NCI-H1417 (cell line): Measurements from ENCODE around the gene COL5A2.

Source experiments
- DNase-seq, 3 experiments: peaks; one replicate each; lab custom pipeline; 2025; lab: John Stamatoyannopoulos, UW

Gene COL5A2

GRCh38 chr2:189178726-189179569 lies 613 bp downstream of the COL5A2 start:
- DNase-seq, result no peak

- DNase-seq, result no peak
These were observed 1.5 kb downstream of the COL5A2 start for GRCh38 chr2:189178054-189178453.

GRCh38 chr2:189177251-189177840 lies 2.2 kb downstream of the COL5A2 start:
- no peak for DNase-seq

- DNase-seq, result no peak
These were observed 3.0 kb downstream of the COL5A2 start for GRCh38 chr2:189176516-189176915.

- no peak for DNase-seq
These were observed 3.6 kb downstream of the COL5A2 start for GRCh38 chr2:189175869-189176433.

- DNase-seq, result no peak
These were observed 7.5 kb downstream of the COL5A2 start for GRCh38 chr2:189171956-189172609.

- DNase-seq, result no peak
These were observed 10.6 kb downstream of the COL5A2 start for GRCh38 chr2:189168856-189169499.

GRCh38 chr2:189165656-189166380 lies 13.7 kb downstream of the COL5A2 start:
- no peak for DNase-seq

GRCh38 chr2:189164746-189165145 lies 14.8 kb downstream of the COL5A2 start:
- DNase-seq, result no peak

GRCh38 chr2:189163889-189164288 lies 15.7 kb downstream of the COL5A2 start:
- DNase-seq, result no peak

GRCh38 chr2:189162566-189162965 lies 17.0 kb downstream of the COL5A2 start:
- DNase-seq, result no peak

GRCh38 chr2:189161894-189162293 lies 17.7 kb downstream of the COL5A2 start:
- no peak for DNase-seq

GRCh38 chr2:189159717-189160116 lies 19.8 kb downstream of the COL5A2 start:
- no peak for DNase-seq

- no peak for DNase-seq
These were observed 20.3 kb downstream of the COL5A2 start for GRCh38 chr2:189159273-189159672.

GRCh38 chr2:189157939-189158338 lies 21.6 kb downstream of the COL5A2 start:
- DNase-seq, result no peak

- DNase-seq, result no peak
These were observed 22.1 kb downstream of the COL5A2 start for GRCh38 chr2:189157456-189157855.

GRCh38 chr2:189155795-189156194 lies 23.8 kb downstream of the COL5A2 start:
- no peak for DNase-seq

- DNase-seq, result no peak
These were observed 25.9 kb downstream of the COL5A2 start for GRCh38 chr2:189153619-189154018.

- DNase-seq, result no peak
These were observed 27.1 kb downstream of the COL5A2 start for GRCh38 chr2:189152483-189152882.

GRCh38 chr2:189151906-189152305 lies 27.7 kb downstream of the COL5A2 start:
- DNase-seq, result no peak

- peak in 1 of 3 experiments; percentile 66 for DNase-seq
These were observed 29.5 kb downstream of the COL5A2 start for GRCh38 chr2:189150033-189150432.

- no peak for DNase-seq
These were observed 31.6 kb downstream of the COL5A2 start for GRCh38 chr2:189147989-189148388.
